ENCODE data around the gene MFSD11.
"Not testable (repeated sequence)": the region's sequence is repeated elsewhere in the genome, so short reads cannot be mapped to it uniquely, and the experiment has no call there.

The MFSD11 gene

DNA sequence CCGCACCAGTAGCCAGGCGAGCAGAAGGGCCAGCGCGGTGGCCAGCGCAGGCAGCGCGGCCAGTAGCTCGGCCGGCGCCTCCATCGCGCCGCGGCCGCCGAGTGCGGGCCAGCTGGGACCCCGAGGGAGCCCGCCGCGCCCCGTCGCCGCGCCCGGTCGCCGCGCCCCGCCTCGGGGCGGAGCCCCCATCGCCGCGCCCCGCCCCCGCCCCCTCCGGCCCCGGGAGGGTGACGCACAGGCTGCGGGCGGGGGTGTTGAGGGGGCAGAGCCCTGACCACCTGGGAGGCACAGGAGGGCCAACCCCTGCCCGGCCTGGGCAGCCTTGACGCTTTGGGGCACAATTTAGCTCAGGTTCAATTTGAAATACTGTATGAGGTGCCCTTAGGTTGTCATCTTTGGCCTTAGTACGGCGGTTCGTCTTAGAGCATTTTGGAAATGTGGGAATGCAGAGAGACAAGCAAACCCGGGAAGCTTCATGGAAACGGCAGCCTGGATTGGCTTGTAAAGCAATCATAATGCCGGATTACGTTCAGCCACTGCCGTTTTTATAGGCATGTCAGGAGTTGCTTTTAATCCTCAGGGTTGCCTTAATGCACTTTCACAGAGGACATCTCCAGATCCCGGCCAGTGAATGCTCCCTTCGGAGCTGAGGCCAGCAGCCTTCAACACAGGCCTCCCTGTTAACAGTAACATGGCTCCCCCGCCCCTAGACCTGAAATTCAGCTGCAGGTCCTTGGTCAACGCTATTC, 26.9 kb upstream of the MFSD11 start, which contains the start of gene MXRA7:
TSS of gene MXRA7 (minus strand) at position 103 of the 749 bp plus-strand sequence. CDS start at position 84, 19 bp downstream.
- peak within 1 kb of the TSS; percentile 34 for H3K4me3 ChIP-seq (ENCODE audit: low read depth, low read length)
- DNase-seq (ENCODE audit: low read depth) = peak; percentile 39
- TF ChIP-seq, protein P1, sequence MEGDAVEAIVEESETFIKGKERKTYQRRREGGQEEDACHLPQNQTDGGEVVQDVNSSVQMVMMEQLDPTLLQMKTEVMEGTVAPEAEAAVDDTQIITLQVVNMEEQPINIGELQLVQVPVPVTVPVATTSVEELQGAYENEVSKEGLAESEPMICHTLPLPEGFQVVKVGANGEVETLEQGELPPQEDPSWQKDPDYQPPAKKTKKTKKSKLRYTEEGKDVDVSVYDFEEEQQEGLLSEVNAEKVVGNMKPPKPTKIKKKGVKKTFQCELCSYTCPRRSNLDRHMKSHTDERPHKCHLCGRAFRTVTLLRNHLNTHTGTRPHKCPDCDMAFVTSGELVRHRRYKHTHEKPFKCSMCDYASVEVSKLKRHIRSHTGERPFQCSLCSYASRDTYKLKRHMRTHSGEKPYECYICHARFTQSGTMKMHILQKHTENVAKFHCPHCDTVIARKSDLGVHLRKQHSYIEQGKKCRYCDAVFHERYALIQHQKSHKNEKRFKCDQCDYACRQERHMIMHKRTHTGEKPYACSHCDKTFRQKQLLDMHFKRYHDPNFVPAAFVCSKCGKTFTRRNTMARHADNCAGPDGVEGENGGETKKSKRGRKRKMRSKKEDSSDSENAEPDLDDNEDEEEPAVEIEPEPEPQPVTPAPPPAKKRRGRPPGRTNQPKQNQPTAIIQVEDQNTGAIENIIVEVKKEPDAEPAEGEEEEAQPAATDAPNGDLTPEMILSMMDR (IDR thresholded peaks at IDR 0.05; ENCODE audit: insufficient read depth, low read depth, low read length, missing control alignments) = no peak

DNA sequence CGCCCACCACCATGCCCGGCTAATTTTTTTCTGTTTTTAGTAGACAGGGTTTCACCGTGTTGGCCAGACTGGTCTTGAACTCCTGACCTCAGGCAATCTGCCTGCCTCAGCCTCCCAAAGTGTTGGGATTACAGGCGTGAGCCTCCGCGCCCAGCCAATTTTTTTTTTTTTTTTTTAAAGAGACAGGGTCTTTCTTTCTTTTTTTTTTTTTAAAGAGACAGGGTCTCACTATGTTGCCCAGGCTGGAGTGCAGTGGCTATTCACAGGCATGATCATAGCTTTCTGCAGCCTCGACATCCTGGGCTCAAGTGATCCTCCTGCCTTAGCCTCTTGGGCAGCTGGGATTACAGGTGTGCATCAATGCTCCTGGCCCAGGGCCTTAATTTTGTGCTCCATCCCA, 25.6 kb upstream of the MFSD11 start:
- not testable (repeated sequence) for DNase-seq (ENCODE audit: low read depth); H3K4me3 ChIP-seq (ENCODE audit: low read depth, low read length)

DNA sequence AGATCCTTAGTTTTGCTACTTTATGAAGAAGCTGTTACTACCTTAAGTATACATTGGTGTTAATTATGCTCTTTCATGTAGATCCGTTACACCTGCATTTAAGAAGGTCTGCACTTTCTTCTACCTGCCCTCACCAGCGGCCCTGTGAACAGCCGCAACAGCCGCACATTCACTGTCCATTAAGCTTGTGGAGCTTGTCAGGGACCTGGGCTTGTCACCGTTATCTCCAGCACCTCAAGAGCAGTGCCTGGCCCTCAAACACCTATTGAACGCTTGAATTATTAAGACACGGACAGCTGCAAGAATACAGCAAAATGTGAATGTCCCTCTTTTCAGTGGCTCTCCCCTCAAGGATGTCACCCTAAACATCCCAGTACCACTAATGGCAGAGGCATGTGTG, 24.2 kb upstream of the MFSD11 start:
- TF ChIP-seq, protein P1 (IDR thresholded peaks at IDR 0.05; ENCODE audit: insufficient read depth, low read depth, low read length, missing control alignments) = no peak
- no peak overlapping the region for H3K4me3 ChIP-seq (ENCODE audit: low read depth, low read length)
- no peak for DNase-seq (ENCODE audit: low read depth)

DNA sequence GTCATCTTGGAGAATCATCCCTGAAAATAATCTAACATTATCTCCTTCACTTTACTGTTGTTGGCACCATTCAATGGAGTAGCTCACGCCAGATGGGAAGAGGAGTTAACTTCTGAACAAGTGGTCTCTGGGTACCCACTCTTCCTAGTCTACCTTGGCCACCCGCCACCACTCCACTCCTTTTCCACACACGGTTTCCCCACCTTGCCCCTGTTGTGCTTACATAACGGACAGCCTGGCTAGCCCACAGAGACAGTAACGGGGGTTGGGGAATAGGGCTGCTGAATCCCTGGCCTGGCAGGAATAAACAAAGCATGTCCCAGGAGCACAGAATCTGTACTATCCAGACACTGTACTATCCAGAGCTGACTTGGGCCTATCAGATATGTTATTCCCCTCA, 23.6 kb upstream of the MFSD11 start:
- no peak for DNase-seq (ENCODE audit: low read depth)
- TF ChIP-seq, protein P1 (IDR thresholded peaks at IDR 0.05; ENCODE audit: insufficient read depth, low read depth, low read length, missing control alignments) = no peak
- no peak overlapping the region for H3K4me3 ChIP-seq (ENCODE audit: low read depth, low read length)

DNA sequence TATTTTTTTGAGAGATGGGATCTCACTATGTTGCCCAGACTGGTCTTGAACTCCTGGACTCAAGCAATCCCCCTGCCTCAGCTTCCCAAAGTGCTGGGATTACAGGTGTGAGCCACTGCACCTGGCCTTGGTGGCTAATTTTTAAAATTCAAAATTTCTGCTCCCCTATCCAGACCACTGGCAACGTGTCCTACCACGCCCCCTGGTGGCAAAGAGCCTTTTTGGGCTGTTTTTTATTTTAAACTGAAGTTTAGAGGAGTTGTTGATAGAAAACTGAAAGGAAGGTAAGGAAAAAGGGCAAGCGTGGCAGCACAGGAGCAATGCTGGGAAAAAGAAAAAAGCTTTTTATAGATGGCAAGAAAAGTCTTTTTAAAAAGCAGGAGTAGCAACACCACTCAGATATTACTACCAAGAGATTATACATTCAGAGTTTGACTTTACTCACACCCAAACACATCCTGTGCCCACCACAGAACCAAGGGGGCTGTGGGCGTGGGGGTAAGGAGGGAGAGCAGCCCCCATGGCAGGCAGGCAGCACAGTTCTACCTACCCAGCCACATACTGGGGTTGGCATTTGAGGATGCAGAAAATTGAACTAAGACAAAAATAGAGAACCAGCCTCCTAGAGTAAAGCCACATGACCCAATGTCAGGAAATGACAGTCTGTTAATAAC, 23.0 kb upstream of the MFSD11 start:
- no peak overlapping the region for H3K4me3 ChIP-seq (ENCODE audit: low read depth, low read length)
- TF ChIP-seq, protein P1 (IDR thresholded peaks at IDR 0.05; ENCODE audit: insufficient read depth, low read depth, low read length, missing control alignments) = peak; percentile 66
- peak; percentile 64 for DNase-seq (ENCODE audit: low read depth)

DNA sequence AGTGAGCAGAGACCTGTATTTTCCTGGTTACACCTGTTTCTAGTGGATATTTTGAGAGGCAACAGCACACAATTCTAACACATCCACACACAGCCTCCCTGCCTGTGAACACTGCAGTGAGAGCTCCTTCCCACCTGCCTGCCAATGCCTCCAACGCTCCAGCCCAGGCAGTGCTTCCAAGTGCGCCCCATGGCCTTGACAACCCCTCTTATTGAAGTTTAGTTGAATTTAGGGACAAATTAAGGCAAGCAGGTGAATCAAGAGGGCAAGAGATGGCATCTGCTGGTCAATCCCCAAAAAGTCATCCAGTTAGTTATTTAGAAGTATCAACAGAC, 22.5 kb upstream of the MFSD11 start:
- no peak for DNase-seq (ENCODE audit: low read depth)
- TF ChIP-seq, protein P1 (IDR thresholded peaks at IDR 0.05; ENCODE audit: insufficient read depth, low read depth, low read length, missing control alignments) = no peak
- no peak overlapping the region for H3K4me3 ChIP-seq (ENCODE audit: low read depth, low read length)

DNA sequence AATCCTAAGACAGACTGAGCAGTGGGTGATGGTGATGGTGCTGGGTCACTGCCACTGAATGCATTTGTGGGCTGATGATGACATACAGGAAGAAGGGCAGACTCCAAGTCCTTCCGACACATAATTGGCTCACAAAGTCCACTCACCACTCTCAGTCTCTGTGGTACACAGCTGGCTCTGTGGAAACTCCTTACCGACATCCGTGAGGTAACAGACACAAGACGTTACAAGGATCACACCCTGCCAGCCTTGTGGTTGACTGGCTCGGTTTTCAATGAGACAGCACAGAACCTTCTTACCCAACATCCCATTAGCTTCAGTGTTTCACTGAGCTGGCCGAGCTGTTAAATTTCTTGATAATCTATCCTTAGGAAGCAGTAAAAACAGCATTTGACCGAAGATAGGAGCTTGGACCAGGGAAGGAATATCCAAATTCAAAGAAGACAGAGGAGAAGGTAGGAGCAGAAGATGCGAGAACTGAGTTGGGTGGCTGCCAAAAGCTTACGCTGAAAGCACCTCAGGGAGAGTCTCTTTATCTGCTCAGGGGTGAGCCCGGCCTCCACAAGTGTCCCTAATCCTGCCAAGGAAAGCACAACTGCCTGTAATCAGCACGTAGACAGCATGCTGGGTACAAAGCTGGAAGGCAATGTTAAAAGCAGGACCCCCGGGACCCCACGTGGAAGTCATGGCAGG, 21.6 kb upstream of the MFSD11 start:
- TF ChIP-seq, protein P1 (IDR thresholded peaks at IDR 0.05; ENCODE audit: insufficient read depth, low read depth, low read length, missing control alignments) = no peak
- DNase-seq (ENCODE audit: low read depth) = no peak
- no peak overlapping the region for H3K4me3 ChIP-seq (ENCODE audit: low read depth, low read length)

Data from GM12865 (cell line).